Mesenteric fat pad (tissue), 1 donor: ENCODE results near the gene STAB1. TPM values are rescaled to one million over a fixed set of nuclear protein-coding genes. Genes with fewer than 3 reads are reported as not detected.

ENCODE experiments used
- DNase-seq: peaks from one replicate; pipeline ENCODE4 v3.0.0-alpha.2; 2020; ENCODE audit warnings: low spot score
- total RNA-seq: library from RNA; stranded (reverse); fragmentation: NEBNext Ultra II Directional; extraction: Animal tissue kit (Norgen Biotek cat#: 25700); gene quantifications from one replicate; pipeline ENCODE4 v1.2.1, GENCODE V29; 2021
- donor health status: DM: yes; HTN: yes; CAD: no.

The STAB1 gene
- total RNA-seq, 1 donor from 2014 or later: 557 TPM

DNA sequence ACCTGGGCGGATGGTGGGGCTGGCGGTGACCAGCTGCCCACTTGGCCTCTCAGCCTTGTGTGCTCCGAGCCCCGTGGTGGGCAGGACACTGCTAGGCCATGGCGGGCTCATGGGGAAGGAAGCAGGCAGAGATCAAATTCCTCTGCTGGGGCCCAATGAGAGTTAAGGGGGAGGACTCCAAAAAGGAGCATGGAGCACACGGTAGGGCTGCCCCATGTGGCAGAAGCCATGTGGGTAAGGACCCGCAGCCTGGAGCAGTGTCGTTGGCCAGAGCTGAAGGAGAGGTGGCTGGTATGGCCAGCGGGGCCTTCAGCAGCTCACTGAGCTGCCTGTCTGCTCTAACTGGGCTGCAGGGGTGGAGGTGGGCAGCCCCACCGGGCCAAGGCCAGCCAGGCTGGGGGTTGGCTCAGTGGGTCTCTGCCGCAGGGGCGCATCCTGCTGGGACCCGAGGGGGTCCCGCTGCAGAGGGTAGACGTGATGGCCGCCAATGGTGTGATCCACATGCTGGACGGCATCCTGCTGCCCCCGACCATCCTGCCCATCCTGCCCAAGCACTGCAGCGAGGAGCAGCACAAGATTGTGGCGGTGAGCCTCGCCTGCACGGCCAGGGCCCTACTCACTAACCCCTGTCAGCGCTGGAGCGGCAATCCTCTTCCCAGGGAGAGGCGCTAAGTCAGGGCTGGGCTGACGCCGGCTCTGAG lies 11.3 kb downstream of the STAB1 start:
- DNase-seq: no peak

DNA sequence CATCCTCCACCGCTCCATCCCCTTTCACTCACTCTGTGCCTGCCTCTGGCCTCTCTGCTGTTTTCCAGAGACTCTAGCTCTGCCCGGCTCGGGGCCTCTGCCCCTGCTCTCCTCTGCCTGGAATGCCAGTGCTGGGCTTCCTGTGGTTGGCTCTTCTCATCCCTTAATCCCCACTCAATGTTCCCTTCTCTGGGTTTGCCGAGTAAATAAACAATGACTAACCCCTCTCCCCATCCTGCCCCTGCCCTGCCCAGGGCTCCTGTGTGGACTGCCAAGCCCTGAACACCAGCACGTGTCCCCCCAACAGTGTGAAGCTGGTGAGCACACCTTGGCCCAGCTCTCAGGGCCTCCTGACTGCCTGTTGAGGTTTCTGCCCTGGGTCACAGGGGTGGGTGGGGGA lies 12.2 kb downstream of the STAB1 start:
- DNase-seq: no peak

DNA sequence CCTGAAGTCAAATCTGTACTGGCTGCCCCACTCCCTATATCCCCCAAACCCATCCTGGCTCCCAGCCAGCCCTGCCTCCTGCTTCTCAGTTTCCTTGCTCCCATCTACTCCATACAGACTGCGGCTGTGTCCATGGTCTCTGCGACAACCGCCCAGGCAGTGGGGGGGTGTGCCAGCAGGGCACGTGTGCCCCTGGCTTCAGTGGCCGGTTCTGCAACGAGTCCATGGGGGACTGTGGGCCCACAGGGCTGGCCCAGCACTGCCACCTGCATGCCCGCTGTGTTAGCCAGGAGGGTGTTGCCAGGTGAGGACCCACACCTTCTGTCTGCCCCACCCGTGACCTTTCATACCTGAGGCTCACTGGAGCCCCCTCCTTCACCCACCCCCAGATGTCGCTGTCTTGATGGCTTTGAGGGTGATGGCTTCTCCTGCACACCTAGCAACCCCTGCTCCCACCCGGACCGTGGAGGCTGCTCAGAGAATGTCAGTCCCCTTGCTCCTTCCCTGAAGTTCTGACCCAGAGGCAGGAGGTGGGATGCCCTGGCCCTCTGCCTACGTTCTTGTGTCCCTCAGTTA lies 14.7 kb downstream of the STAB1 start:
- DNase-seq: no peak

DNA sequence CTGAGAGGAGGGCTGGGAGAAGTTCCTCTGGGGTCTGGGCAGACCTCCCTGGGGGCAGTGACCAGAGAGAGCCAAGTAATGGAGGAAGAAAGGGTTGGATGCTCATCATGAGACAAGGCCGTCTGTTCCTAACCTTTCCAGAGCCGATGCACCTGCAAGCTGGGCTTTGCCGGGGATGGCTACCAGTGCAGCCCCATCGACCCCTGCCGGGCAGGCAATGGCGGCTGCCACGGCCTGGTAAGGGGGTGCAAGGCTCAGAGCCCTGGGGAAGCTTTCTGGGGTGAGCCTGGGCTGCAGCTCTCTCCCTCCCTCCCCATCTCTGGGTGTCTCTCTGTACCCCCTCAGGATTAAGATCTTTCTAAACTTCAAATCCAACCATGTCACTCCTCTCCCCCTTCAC lies 16.4 kb downstream of the STAB1 start:
- no peak for DNase-seq

DNA sequence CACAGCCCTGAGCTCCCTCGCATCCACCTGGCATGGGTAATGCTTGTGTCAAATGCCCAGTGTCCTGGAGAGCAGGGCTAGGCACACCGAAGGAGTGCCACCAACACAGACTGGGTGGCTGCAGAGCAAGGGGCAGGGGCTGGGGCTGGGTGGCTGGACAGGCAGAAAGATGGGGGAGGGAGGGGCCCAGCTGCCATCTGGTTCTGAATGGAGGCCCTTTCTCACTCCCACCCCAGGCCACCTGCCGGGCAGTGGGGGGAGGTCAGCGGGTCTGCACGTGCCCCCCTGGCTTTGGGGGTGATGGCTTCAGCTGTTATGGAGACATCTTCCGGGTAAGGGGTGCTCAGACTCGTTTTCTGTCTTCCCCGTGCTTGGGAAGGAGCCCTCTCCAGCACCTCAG lies 17.0 kb downstream of the STAB1 start:
- DNase-seq: no peak

DNA sequence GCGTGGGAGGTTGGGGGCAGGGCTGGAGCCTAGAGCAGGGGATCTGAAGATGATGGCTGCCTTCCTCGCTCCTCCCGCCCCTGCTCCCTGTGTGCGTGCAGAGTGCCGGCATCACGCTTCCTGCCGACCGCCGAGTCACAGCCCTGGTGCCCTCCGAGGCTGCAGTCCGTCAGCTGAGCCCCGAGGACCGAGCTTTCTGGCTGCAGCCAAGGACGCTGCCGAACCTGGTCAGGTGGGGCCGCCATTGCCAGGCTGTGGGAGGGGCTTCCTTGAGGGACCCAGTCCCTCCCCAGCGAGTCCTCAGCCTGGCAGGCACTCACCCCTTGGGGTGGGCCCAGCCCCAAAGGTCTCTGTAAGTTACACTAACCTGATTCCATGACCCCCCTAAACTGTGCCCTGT lies 17.6 kb downstream of the STAB1 start:
- no peak for DNase-seq

DNA sequence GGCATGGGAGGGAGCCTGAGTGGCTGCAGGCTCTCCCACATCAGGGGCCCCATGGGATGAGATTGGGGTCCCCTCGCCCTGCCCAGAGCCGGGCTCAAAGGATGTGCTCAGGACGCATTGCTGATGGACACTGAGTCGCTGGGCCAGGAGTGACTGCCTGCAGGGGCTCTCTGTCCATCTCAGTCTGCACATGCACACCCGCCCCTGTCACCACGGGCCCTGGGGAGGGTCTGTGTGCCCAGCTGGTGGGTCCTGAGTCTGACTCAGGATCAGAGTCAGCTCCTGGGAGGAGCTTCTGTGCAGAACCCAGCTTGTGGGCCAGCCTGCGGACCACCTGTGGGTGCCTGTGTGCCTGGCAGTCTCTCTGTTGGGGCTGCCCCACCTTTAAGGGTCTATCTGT lies 18.1 kb downstream of the STAB1 start:
- DNase-seq: no peak

DNA sequence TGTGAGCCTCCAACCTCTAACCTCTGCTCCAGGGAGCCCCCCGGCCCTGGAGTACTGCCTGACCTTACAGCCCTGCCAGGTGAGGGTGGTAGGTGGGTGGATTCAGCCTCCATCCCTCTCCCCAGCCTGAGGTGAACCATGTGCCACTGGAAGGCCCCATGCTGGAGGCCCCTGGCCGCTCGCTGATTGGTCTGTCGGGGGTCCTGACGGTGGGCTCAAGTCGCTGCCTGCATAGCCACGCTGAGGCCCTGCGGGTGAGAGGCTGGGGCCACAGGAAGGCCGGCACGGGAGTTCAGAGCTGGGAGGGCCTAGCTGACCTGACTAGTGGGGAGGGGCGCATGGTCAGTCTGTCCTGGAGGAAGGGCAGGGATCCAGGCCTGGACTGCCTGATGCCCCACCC lies 19.4 kb downstream of the STAB1 start:
- no peak for DNase-seq

DNA sequence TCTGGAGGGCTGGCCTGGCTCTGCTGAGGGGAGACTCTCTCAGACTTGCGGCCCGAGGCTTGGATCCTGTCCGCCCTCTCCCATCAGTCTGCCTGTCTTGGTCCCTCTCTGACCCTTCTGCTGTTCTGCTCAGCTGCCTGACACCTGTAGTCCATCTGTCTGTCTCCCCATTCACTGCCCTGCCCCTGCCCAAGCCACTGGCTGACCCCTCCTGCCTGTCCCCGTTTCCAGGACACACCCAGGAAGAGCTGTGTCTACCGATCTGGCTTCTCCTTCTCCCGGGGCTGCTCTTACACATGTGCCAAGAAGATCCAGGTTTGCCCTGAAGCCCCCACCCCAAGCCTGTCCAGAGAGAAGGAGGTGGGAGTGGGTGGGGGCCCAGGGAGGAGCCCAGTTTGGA lies 20.1 kb downstream of the STAB1 start:
- DNase-seq: no peak

DNA sequence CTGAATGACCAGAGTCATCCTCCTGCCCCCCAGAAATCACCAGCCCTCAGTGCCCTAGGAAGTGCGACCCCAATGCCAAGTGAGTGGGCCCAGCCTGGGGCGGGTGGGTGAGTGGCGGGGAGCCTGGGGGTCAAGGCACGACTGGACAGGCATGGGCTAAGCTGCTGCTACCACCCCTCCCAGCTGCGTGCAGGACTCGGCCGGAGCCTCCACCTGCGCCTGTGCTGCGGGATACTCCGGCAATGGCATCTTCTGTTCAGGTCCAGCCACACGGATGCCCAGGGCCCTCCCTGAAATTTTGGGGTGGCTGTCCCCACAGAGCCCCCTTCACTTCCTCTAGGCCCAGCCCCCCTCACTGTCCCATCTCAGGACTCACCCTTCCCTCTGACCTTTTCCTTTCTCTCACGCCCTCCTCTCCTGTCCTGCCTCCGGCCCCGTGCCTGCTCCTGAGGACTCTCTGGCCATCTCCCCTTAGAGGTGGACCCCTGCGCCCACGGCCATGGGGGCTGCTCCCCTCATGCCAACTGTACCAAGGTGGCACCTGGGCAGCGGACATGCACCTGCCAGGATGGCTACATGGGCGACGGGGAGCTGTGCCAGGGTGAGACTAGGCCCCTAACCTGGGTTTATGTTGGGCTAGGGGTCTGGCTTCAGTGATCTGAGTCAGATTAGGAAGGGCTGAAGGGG lies 21.5 kb downstream of the STAB1 start:
- DNase-seq: no peak

DNA sequence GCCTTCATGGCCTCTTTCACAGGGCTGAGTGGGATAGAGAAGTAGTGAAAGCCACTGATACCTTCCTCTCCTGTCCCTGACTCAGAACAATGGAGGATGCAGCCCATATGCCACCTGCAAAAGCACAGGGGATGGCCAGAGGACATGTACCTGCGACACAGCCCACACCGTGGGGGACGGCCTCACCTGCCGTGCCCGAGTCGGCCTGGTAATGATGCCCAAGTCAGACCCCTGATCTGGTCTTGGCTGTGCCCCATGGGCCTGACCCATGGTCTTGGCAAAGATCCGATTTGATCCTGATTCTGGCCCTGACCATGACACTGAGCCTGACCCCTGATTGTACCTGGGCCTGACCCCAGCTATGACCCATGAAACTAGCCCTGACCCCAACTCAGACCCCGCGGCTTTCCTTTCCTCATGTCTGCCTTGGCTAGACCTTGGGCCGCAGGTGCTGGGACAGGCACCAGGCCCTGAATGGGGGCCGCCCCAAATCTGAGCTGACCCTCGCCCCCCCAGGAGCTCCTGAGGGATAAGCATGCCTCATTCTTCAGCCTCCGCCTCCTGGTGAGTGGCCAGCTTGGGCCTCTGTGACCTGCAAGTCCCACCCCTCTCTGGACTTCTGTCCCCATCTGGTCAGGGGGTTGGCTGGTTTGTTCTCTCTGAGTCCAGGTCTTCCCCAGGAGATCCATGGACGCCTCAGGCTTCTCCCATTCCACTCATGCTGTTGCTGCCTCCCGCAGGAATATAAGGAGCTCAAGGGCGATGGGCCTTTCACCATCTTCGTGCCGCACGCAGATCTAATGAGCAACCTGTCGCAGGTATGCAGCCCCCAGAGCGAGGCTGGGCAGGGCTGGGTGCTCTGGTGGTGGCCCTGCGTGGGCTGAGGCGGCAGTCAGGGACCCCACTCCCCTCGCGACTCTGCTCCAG lies 22.9 kb downstream of the STAB1 start:
- no peak for DNase-seq

DNA sequence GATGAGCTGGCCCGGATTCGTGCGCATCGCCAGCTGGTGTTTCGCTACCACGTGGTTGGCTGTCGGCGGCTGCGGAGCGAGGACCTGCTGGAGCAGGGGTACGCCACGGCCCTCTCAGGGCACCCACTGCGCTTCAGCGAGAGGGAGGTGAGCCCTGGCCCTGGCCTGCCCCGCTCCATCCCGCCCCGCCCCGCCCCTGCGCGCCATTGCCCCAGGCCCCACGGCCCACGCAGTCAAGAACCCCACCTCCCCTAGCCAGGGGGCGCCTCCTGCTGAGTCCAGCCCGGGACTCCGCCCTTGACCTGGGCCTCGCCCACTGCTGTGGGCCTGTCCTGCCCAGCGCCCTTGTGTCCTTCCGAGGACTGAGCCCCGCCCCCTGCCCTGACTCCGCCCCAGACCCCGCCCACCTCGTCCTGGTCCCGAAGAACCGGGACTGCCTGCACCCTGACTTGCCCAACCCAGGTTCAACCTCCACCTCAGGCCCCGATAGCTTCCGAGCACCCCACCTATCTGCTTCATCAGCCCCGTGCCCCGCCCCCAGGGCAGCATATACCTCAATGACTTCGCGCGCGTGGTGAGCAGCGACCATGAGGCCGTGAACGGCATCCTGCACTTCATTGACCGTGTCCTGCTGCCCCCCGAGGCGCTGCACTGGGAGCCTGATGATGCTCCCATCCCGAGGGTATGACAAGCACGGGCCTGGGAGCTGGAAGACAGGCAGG lies 23.7 kb downstream of the STAB1 start:
- no peak for DNase-seq

DNA sequence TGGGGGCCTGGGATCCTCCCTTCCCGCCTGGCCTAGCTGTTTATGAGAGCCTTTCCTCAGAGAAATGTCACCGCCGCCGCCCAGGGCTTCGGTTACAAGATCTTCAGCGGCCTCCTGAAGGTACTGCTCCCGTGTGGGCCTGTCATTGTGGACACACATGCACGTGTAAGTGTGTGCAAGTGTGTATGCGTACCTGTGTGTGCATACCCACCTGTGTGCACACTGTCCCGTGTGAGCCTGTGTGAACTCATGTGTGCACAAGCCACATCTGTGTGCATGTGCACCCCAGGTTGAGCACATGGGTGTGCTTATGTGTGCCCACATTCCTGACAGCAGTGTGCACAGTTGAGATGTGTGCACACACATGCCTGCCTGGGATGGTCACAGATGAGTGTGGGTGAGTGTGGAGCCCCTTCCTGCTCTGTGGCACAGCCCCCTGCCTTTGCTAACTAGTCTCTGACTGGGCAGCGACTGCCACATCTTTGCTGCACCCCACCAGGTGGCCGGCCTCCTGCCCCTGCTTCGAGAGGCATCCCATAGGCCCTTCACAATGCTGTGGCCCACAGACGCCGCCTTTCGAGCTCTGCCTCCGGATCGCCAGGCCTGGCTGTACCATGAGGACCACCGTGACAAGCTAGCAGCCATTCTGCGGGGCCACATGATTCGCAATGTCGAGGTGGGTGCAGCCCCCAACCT lies 24.5 kb downstream of the STAB1 start:
- DNase-seq: no peak

DNA sequence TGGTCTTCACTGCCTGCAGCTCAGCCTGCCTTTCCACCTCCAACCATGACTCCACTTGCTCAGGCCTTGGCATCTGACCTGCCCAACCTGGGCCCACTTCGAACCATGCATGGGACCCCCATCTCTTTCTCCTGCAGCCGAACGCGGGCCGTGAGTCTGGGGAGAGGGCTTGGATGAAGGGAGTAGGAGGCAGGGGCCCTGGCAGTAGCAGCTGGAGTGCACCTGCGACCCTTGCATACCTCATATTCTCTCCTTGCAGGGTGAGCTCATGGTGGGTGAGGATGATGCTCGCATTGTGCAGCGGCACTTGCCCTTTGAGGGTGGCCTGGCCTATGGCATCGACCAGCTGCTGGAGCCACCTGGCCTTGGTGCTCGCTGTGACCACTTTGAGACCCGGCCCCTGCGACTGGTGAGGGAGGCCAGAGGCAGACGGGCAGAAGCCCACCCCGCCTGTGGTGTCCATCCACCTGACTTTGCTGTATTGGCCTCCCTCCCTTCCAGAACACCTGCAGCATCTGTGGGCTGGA lies 25.1 kb downstream of the STAB1 start:
- no peak for DNase-seq

DNA sequence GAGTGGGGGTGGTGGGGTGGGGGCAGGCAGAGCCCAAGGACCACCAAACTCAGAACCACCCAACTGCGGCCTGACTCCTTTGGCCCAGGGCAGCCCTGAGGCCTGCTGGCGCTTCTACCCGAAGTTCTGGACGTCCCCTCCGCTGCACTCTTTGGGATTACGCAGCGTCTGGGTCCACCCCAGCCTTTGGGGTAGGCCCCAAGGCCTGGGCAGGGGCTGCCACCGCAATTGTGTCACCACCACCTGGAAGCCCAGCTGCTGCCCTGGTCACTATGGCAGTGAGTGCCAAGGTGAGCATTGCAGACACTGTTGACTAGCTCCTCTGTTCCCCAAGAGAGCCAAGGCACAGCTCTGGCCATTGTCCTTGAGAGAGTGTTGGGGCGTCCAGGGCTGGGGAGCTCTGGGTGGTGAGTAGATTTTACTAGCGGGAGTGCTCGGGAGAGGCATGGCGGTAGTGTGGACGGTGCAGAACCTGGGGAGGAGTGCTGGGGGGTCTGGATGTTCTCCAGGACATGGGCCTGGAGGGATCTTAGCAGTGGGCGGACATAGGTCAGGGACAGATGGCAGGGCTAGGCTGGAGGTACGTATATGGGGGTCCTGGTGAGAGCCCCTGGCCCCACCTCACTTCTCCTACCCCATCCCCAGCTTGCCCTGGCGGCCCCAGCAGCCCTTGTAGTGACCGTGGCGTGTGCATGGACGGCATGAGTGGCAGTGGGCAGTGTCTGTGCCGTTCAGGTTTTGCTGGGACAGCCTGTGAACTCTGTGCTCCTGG lies 25.8 kb downstream of the STAB1 start:
- DNase-seq: no peak

DNA sequence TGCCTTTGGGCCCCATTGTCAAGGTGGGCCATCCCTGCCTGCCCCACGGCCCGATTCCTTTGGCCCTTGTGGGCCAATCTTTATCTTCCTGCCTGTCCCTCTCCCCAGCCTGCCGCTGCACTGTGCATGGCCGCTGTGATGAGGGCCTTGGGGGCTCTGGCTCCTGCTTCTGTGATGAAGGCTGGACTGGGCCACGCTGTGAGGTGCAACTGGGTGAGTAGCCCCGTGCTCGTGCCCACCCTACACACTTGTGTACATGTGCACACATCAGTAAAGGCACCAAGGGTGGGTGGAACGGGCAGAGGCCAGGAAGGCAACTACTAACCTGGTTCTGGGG lies 26.3 kb downstream of the STAB1 start:
- DNase-seq: no peak

DNA sequence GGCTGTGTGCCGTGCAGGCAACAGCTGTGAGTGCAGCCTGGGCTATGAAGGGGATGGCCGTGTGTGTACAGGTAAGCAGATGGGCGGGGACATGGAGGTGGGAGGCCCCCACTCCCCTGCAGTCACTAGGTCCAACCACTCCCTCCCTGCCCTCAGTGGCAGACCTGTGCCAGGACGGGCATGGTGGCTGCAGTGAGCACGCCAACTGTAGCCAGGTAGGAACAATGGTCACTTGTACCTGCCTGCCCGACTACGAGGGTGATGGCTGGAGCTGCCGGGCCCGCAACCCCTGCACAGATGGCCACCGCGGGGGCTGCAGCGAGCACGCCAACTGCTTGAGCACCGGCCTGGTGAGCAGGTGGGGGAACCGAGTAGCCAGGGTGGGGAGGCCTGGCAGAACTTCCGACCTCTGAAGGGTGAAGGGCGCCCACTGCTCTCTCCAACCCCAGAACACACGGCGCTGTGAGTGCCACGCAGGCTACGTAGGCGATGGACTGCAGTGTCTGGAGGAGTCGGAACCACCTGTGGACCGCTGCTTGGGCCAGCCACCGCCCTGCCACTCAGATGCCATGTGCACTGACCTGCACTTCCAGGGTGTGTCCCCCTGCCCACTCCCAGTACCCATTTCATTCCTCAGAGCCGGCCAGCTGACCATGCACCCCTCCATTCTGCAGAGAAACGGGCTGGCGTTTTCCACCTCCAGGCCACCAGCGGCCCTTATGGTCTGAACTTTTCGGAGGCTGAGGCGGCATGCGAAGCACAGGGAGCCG lies 26.9 kb downstream of the STAB1 start:
- no peak for DNase-seq

DNA sequence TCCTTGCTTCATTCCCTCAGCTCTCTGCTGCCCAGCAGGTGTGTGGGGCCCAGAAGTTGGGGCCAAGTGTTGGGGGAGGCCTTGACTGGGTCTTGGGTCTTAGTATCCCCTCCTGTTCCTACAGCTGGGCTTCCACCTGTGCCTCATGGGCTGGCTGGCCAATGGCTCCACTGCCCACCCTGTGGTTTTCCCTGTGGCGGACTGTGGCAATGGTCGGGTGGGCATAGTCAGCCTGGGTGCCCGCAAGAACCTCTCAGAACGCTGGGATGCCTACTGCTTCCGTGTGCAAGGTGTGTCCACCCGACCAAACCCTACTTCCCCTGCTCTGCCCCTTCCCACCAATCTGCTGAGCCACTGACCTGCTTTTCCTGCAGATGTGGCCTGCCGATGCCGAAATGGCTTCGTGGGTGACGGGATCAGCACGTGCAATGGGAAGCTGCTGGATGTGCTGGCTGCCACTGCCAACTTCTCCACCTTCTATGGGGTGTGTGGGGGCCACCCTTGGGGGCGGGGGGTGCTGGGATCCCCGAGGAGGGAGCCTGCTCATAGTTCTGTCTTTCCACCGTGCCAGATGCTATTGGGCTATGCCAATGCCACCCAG lies 27.6 kb downstream of the STAB1 start:
- no peak for DNase-seq
